AG04450 (cell line): ENCODE results near the gene KRT15. TPM values are rescaled to one million over a fixed set of nuclear protein-coding genes. Genes with fewer than 3 reads are reported as not detected.

Experiments
- CTCF ChIA-PET: fragments of 300-600, 350-600 bp; formaldehyde crosslinking; extraction: SDS; loops from one replicate; lab custom pipeline; 2022; ENCODE audit warnings: antibody characterized with exemption, inconsistent platforms; lab: Charles Lee
- POLR2A ChIA-PET: fragments of 350-600 bp; formaldehyde crosslinking; extraction: SDS; loops from one replicate; lab custom pipeline; 2021; ENCODE audit warnings: antibody characterized with exemption, inconsistent platforms; lab: Yijun Ruan, JAX
- DNase-seq: peaks from one replicate; pipeline ENCODE4 v3.0.0-alpha.2; 2011; ENCODE audit warnings: low read depth, low spot score
- H3K27ac ChIP-seq: one replicate; pipeline ENCODE4 v1.5.1; 2012; ENCODE audit warnings: low read depth, low read length, control low read depth
- H3K27me3 ChIP-seq: one replicate; pipeline ENCODE4 v1.6.0; 2012; ENCODE audit warnings: low read length; ENCODE audit not compliant: control insufficient read depth, insufficient read depth
- H3K4me3 ChIP-seq: 2 replicates; pipeline ENCODE4 v1.5.1; 2011; ENCODE audit warnings: mild to moderate bottlenecking, low read depth, low read length, control low read depth
- H3K9me3 ChIP-seq: 2 replicates; pipeline ENCODE4 v1.5.1; 2012; ENCODE audit warnings: low read length; ENCODE audit not compliant: control insufficient read depth, insufficient read depth
- CTCF ChIP-seq: IDR thresholded peaks from 2 replicates; pipeline ENCODE4 v1.5.1; 2011; ENCODE audit warnings: low read depth, low read length, control low read depth, inconsistent platforms
- polyA plus RNA-seq: library from polyadenylated mRNA; depleted of rRNA; stranded (reverse); fragments of >200 nt; gene quantifications from 2 replicates; pipeline ENCODE4 v1.2.3, GENCODE V29; 2011

KRT15 gene
- polyA plus RNA-seq, 1 experiment, result 1.4 TPM

- ChIA-PET POLR2A (no interaction called here), CTCF (no interaction called here)
- DNase-seq, result no peak
- no peak overlapping the region for H3K4me3 ChIP-seq
- no peak overlapping the region for H3K27ac ChIP-seq
- peaks cover under 1% of the 10 kb centered on the region for H3K27me3 ChIP-seq
- TF ChIP-seq CTCF, result no peak
- peaks cover 5% of the 10 kb centered on the region for H3K9me3 ChIP-seq
Measured at GRCh38 chr17:41476866-41477815, 41.5 kb downstream of the KRT15 start.

- Histone ChIP-seq H3K4me3 (no peak overlapping the region), H3K9me3 (peaks cover 9% of the 10 kb centered on the region), H3K27ac (no peak overlapping the region), H3K27me3 (peaks cover 5% of the 10 kb centered on the region)
- no peak for DNase-seq
- no peak for TF ChIP-seq CTCF
- CTCF ChIA-PET, result no interaction called here
- POLR2A ChIA-PET, result no interaction called here
Measured at GRCh38 chr17:41475421-41475820, 43.3 kb downstream of the KRT15 start.

- Histone ChIP-seq H3K27me3 (peaks cover 5% of the 10 kb centered on the region), H3K4me3 (no peak overlapping the region), H3K9me3 (peaks cover 9% of the 10 kb centered on the region), H3K27ac (no peak overlapping the region)
- CTCF ChIA-PET, result no interaction called here
- no peak for DNase-seq
- POLR2A ChIA-PET, result no interaction called here
- TF ChIP-seq CTCF, result no peak
Measured at GRCh38 chr17:41474863-41475262, 43.8 kb downstream of the KRT15 start.

GRCh38 chr17:41468346-41468745 lies 50.3 kb downstream of the KRT15 start:
- DNase-seq, result no peak
- no peak overlapping the region for H3K27ac ChIP-seq
- ChIA-PET CTCF (no interaction called here), POLR2A (interaction anchor here (0.5 kb wide), 1 partner anchor 287 kb away, joined by 3 read pairs; no protein-coding TSS in a partner anchor)
- no peak for TF ChIP-seq CTCF
- peaks cover 25% of the 10 kb centered on the region for H3K9me3 ChIP-seq
- H3K4me3 ChIP-seq, result no peak overlapping the region
- H3K27me3 ChIP-seq, result peaks cover 11% of the 10 kb centered on the region

GRCh38 chr17:41467561-41467960 lies 51.1 kb downstream of the KRT15 start:
- Histone ChIP-seq H3K27me3 (peaks cover 11% of the 10 kb centered on the region), H3K9me3 (peaks cover 24% of the 10 kb centered on the region), H3K27ac (no peak overlapping the region), H3K4me3 (no peak overlapping the region)
- no peak for TF ChIP-seq CTCF
- no peak for DNase-seq
- CTCF ChIA-PET, result interaction anchor here (0.6 kb wide), 1 partner anchor 195 kb away, joined by 4 read pairs; no protein-coding TSS in a partner anchor
- POLR2A ChIA-PET, result no interaction called here
